Measurements from ENCODE around the gene MT2A. TPM values are rescaled to one million over a fixed set of nuclear protein-coding genes. Genes with fewer than 3 reads are reported as not detected.

The MT2A gene
- 139 and 338 TPM in 2 replicates for total RNA-seq

GRCh38 chr16:56608043-56608875 is at the start of gene MT2A:
Gene MT2A (plus strand): TSS chr16:56608584. CDS start chr16:56608656, 72 bp downstream.
- Histone ChIP-seq H3K36me3 (ENCODE audit: control insufficient read depth, insufficient read depth, low read length) (no peaks in the 10 kb centered on the region), H3K4me3 (ENCODE audit: low read depth, low read length) (peak within 1 kb of the TSS; percentile 87), H3K27me3 (ENCODE audit: control insufficient read depth, insufficient read depth, low read length) (no peaks in the 10 kb centered on the region)
- peak; percentile 87 for DNase-seq (ENCODE audit: low read depth)
- TF ChIP-seq CTCF (IDR thresholded peaks at IDR 0.05; ENCODE audit: insufficient read depth, low read length, poor library complexity, severe bottlenecking) = no peak

- peaks cover 3% of the 10 kb centered on the region for H3K27me3 ChIP-seq (ENCODE audit: control insufficient read depth, insufficient read depth, low read length)
- no peaks in the 10 kb centered on the region for H3K36me3 ChIP-seq (ENCODE audit: control insufficient read depth, insufficient read depth, low read length)
- TF ChIP-seq CTCF (IDR thresholded peaks at IDR 0.05; ENCODE audit: insufficient read depth, low read length, poor library complexity, severe bottlenecking) = no peak
- DNase-seq (ENCODE audit: low read depth) = no peak
- no peak overlapping the region for H3K4me3 ChIP-seq (ENCODE audit: low read depth, low read length)
These were observed 49.3 kb upstream of the MT2A start for GRCh38 chr16:56559109-56559508.

GRCh38 chr16:56560447-56560846 is 47.9 kb upstream of the MT2A start:
- Histone ChIP-seq H3K36me3 (ENCODE audit: control insufficient read depth, insufficient read depth, low read length) (no peaks in the 10 kb centered on the region), H3K27me3 (ENCODE audit: control insufficient read depth, insufficient read depth, low read length) (peaks cover 3% of the 10 kb centered on the region), H3K4me3 (ENCODE audit: low read depth, low read length) (no peak overlapping the region)
- no peak for TF ChIP-seq CTCF (IDR thresholded peaks at IDR 0.05; ENCODE audit: insufficient read depth, low read length, poor library complexity, severe bottlenecking)
- no peak for DNase-seq (ENCODE audit: low read depth)

DNA sequence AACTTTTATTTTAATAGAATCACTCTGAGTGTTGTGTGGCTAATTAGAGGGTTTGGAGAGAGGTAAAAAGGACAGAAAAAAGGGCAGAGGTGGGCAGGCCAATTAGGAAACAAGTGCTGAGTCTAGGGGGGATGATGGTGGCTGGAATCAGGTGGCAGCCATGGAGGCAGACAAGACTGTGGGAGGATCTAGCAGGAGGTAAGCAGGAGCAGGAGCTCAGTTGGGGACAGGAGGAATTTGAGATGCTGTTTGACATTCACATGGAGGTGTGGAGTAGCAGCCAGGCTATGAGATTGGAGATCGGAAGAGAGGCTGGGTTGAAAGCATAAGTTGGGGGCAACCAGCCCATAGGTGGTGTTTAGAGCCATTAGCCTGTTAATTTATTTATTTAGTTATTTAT is 47.3 kb upstream of the MT2A start:
- no peak for DNase-seq (ENCODE audit: low read depth)
- Histone ChIP-seq H3K4me3 (ENCODE audit: low read depth, low read length) (no peak overlapping the region), H3K36me3 (ENCODE audit: control insufficient read depth, insufficient read depth, low read length) (no peaks in the 10 kb centered on the region), H3K27me3 (ENCODE audit: control insufficient read depth, insufficient read depth, low read length) (peaks cover 5% of the 10 kb centered on the region)
- TF ChIP-seq CTCF (IDR thresholded peaks at IDR 0.05; ENCODE audit: insufficient read depth, low read length, poor library complexity, severe bottlenecking) = no peak

DNA sequence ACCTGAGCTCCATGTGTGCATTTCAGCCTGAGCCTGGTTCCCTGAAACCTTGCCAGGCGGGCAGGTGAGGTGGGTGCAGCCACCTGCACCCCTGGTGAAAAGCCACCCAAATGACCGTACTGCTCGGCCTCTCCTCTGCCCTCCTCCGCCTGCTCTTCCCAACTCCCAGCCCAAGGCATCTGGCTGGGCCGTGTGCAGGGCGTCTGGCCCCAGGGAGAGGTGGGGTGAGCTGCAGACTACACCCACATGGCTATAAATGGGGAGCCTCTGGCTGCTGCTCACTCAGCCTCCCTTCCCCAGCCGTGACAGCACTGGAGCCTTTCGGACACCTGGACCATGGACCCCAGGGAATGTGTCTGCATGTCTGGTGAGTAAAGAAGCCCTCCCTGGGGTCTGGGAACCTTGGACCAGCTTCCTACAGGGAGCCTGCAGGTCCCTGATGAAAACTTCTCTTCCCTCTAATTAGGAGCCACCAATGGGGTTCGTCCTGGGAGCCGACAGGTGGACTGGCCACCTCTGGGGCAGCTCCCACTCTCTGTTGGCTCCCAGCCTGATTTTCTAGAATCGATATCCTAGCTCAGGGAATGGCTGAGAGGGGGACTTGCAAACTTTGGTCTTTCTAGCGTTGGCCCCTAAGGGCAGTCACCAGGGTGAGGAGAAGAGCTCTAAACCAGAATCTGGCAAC is 43.4 kb upstream of the MT2A start, which contains the start of gene MT4:
Gene MT4 (plus strand): TSS at position 281 of the 685 bp plus-strand sequence. CDS start 56 bp downstream, at position 337.
- no peak for TF ChIP-seq CTCF (IDR thresholded peaks at IDR 0.05; ENCODE audit: insufficient read depth, low read length, poor library complexity, severe bottlenecking)
- DNase-seq (ENCODE audit: low read depth) = no peak
- Histone ChIP-seq H3K27me3 (ENCODE audit: control insufficient read depth, insufficient read depth, low read length) (peaks cover 10% of the 10 kb centered on the region), H3K36me3 (ENCODE audit: control insufficient read depth, insufficient read depth, low read length) (no peaks in the 10 kb centered on the region), H3K4me3 (ENCODE audit: low read depth, low read length) (no peak within 1 kb of the TSS)
